Transverse colon (tissue), 4 donors: ENCODE results near the gene FER1L5. TPM values are rescaled to one million over a fixed set of nuclear protein-coding genes. Genes with fewer than 3 reads are reported as not detected.

ENCODE experiments used
- DNase-seq: peaks from one replicate; pipeline ENCODE4 v3.0.0-alpha.2; 2019
- H3K27ac ChIP-seq, 4 donors: fragments of 200-600 bp; sonication (generic); 2 replicates each; pipeline ENCODE4 v1.5.1; 2016 to 2018; ENCODE audit warnings: inconsistent platforms in 4 of 4
- H3K27me3 ChIP-seq: fragments of 200-600 bp; sonication (generic); 2 replicates; pipeline ENCODE4 v1.5.1; 2017; ENCODE audit warnings: inconsistent platforms
- H3K36me3 ChIP-seq, 4 donors: fragments of 200-600 bp; sonication (generic); 2 replicates each; pipeline ENCODE4 v1.5.1; 2017 to 2019; ENCODE audit warnings: inconsistent platforms in 4 of 4
- H3K4me1 ChIP-seq, 4 donors: fragments of 200-600 bp; sonication (generic); 2 replicates each; pipeline ENCODE4 v1.5.1; 2017 to 2020; ENCODE audit warnings: inconsistent platforms in 4 of 4
- H3K4me3 ChIP-seq, 4 donors: fragments of 200-600 bp; sonication (generic); 1 replicate in 1 of 4; 2 replicates in 3 of 4; pipeline versions ENCODE4 v1.5.1 to v1.6.1; 2017 to 2019; ENCODE audit warnings: inconsistent platforms in 4 of 4
- H3K9me3 ChIP-seq, 2 donors: fragments of 200-600 bp; sonication (generic); 2 replicates each; pipeline ENCODE4 v1.5.1; 2017 to 2019; ENCODE audit warnings: inconsistent platforms in 2 of 2
- CTCF ChIP-seq, 5 experiments: fragments of 200-600 bp in 3 of 5; fragments of 450-650 bp in 2 of 5; sonication (generic) in 3 of 5; IDR thresholded peaks; 1 replicate in 2 of 5; 2 replicates in 3 of 5; pipeline ENCODE4 v1.5.1; 2016 to 2017; ENCODE audit warnings: antibody characterized with exemption in 5 of 5, inconsistent platforms in 3 of 5, mild to moderate bottlenecking in 2 of 5, moderate library complexity in 1 of 5
- EP300 ChIP-seq: sonication (generic); formaldehyde crosslinking; IDR thresholded peaks from one replicate; pipeline ENCODE4 v1.6.1; 2017; ENCODE audit warnings: antibody characterized with exemption, low read depth
- POLR2A ChIP-seq: fragments of 450-650 bp; IDR thresholded peaks from one replicate; pipeline ENCODE4 v1.6.1; 2016; ENCODE audit warnings: antibody characterized with exemption, mild to moderate bottlenecking, moderate library complexity
- POLR2AphosphoS5 ChIP-seq, 3 donors: sonication (generic); formaldehyde crosslinking; IDR thresholded peaks; one replicate each; pipeline ENCODE4 v1.6.1; 2016; ENCODE audit warnings: antibody characterized with exemption in 3 of 3
- WGBS, 2 donors: methylation state at CpG; one replicate each; pipeline ENCODE4 v1.1.5; 2018; ENCODE audit warnings: low coverage in 1 of 2; 5-methylcytosine and 5-hydroxymethylcytosine counted together
- in situ Hi-C, 4 donors: fragments of 200-750 bp; cut with MboI; loops; one replicate each; pipeline versions ENCODE4 v1.15.0 to v1.15.1; 2017; ENCODE audit warnings: low sequenced_read_pairs in 3 of 4, low pct_ligation_motif_present in 1 of 4, low pct_unique_long_range_greater_than_20kb in 1 of 4
- intact Hi-C: fragments of 100-400 bp; cut with DNase I; formaldehyde crosslinking; loops from one replicate; pipeline ENCODE4 v1.15.1; 2023; ENCODE audit warnings: low total_unique reads
- total RNA-seq, 4 donors: library from RNA; depleted of rRNA; stranded (reverse); fragments of >200 nt; gene quantifications; one replicate each; pipeline ENCODE4 v1.1.0, GENCODE V29; 2016

The FER1L5 gene
- total RNA-seq, 4 donors from 2014 or later, result not detected

GRCh38 chr2:96618596-96619283, 23.8 kb upstream of the FER1L5 start:
- H3K27me3 ChIP-seq, result no peaks in the 10 kb centered on the region
- H3K27ac ChIP-seq, result no peak overlapping the region
- peaks cover 0 to 21% (median 10%) of the 10 kb centered on the region in 4 donors for H3K36me3 ChIP-seq
- intact Hi-C loops, result no loop called here
- no peak overlapping the region for H3K4me3 ChIP-seq
- DNase-seq, result no peak
- TF ChIP-seq POLR2A (no peak), POLR2AphosphoS5 (IDR thresholded peaks at IDR 0.05) (no peak), CTCF (IDR thresholded peaks at IDR 0.05) (no peak), EP300 (no peak)
- 89 to 94% methylated on average over 2 to 8 of the region's 8 CpGs for WGBS, 2 donors
- H3K4me1 ChIP-seq, result peaks cover 0 to 4% (median 0%) of the 10 kb centered on the region in 4 donors
- in situ Hi-C loops, result no loop called here
- no peaks in the 10 kb centered on the region for H3K9me3 ChIP-seq

- 98% methylated on average over 3 of the region's 3 CpGs; no CpG with 5 or more reads in 1 of the 2 donors for WGBS, 2 donors
- no peak for DNase-seq
- in situ Hi-C loops (no loop called here), intact Hi-C loops (no loop called here)
- H3K4me3 ChIP-seq, result no peak overlapping the region
- no peaks in the 10 kb centered on the region for H3K9me3 ChIP-seq
- H3K27ac ChIP-seq, result no peak overlapping the region
- TF ChIP-seq CTCF (IDR thresholded peaks at IDR 0.05) (no peak), POLR2AphosphoS5 (IDR thresholded peaks at IDR 0.05) (no peak), EP300 (no peak), POLR2A (no peak)
- H3K4me1 ChIP-seq, result peaks cover 4 to 21% (median 11%) of the 10 kb centered on the region in 4 donors
- H3K27me3 ChIP-seq, result no peaks in the 10 kb centered on the region
- H3K36me3 ChIP-seq, result peaks cover 0 to 13% (median 5%) of the 10 kb centered on the region in 4 donors
These were observed 20.0 kb upstream of the FER1L5 start for GRCh38 chr2:96622544-96622943.

- intact Hi-C loops, result no loop called here
- H3K4me1 ChIP-seq, result peaks cover 4 to 18% (median 11%) of the 10 kb centered on the region in 4 donors
- H3K4me3 ChIP-seq, result no peak overlapping the region
- no peaks in the 10 kb centered on the region for H3K9me3 ChIP-seq
- in situ Hi-C loops, result no loop called here
- no peak for TF ChIP-seq CTCF (IDR thresholded peaks at IDR 0.05)
- TF ChIP-seq POLR2AphosphoS5 (IDR thresholded peaks at IDR 0.05), result no peak
- no peak for TF ChIP-seq EP300
- TF ChIP-seq POLR2A, result no peak
- no peak for DNase-seq
- peaks cover 0 to 15% (median 7%) of the 10 kb centered on the region in 4 donors for H3K36me3 ChIP-seq
- no peak overlapping the region for H3K27ac ChIP-seq
- 92% methylated on average over 3 of the region's 3 CpGs; no CpG with 5 or more reads in 1 of the 2 donors for WGBS, 2 donors
- no peaks in the 10 kb centered on the region for H3K27me3 ChIP-seq
These were observed 19.4 kb upstream of the FER1L5 start for GRCh38 chr2:96623116-96623515.

GRCh38 chr2:96625571-96626552, 16.7 kb upstream of the FER1L5 start:
- 35 to 42% methylated on average over 5 of the region's 5 CpGs for WGBS, 2 donors
- Histone ChIP-seq H3K9me3 (no peaks in the 10 kb centered on the region), H3K36me3 (peaks cover 0 to 24% (median 11%) of the 10 kb centered on the region in 4 donors), H3K4me3 (no peak overlapping the region), H3K4me1 (peaks cover 4 to 18% (median 11%) of the 10 kb centered on the region in 4 donors), H3K27ac (peak overlapping the region; percentile 29 to 53 (median 39)), H3K27me3 (no peaks in the 10 kb centered on the region)
- no peak for TF ChIP-seq CTCF (IDR thresholded peaks at IDR 0.05)
- TF ChIP-seq POLR2A, result no peak
- TF ChIP-seq POLR2AphosphoS5 (IDR thresholded peaks at IDR 0.05), result no peak
- TF ChIP-seq EP300, result no peak
- in situ Hi-C loops, result no loop called here
- DNase-seq, result no peak
- intact Hi-C loops, result no loop called here
